Mucosa of rectum (tissue), 2 donors: Measurements from ENCODE around the gene ANKRD11.
"Not testable (repeated sequence)": the region's sequence is repeated elsewhere in the genome, so short reads cannot be mapped to it uniquely, and the experiment has no call there.

Experiments used
- H3K27ac ChIP-seq, 2 donors: one replicate each; pipeline ENCODE4 v1.7.0; 2013; ENCODE audit warnings: inconsistent platforms in 2 of 2, low read depth in 2 of 2, low read length in 2 of 2
- H3K27me3 ChIP-seq, 2 donors: one replicate each; pipeline ENCODE4 v1.7.0; 2013; ENCODE audit warnings: low read length in 2 of 2; ENCODE audit not compliant: control insufficient read depth in 2 of 2, insufficient read depth in 2 of 2
- H3K36me3 ChIP-seq, 2 donors: one replicate each; pipeline ENCODE4 v1.7.0; 2013; ENCODE audit warnings: low read length in 2 of 2; ENCODE audit not compliant: control insufficient read depth in 2 of 2, insufficient read depth in 2 of 2
- H3K4me1 ChIP-seq, 2 donors: one replicate each; pipeline ENCODE4 v1.7.0; 2013; ENCODE audit warnings: low read length in 2 of 2, mild to moderate bottlenecking in 1 of 2; ENCODE audit not compliant: control insufficient read depth in 2 of 2, insufficient read depth in 2 of 2
- H3K4me3 ChIP-seq, 2 donors: one replicate each; pipeline ENCODE4 v1.7.0; 2013; ENCODE audit warnings: low read length in 2 of 2
- H3K9ac ChIP-seq, 2 donors: one replicate each; pipeline ENCODE4 v1.7.0; 2013; ENCODE audit warnings: low read length in 2 of 2, low read depth in 1 of 2, mild to moderate bottlenecking in 1 of 2
- H3K9me3 ChIP-seq, 2 donors: one replicate each; pipeline ENCODE4 v1.7.0; 2013; ENCODE audit warnings: low read length in 2 of 2; ENCODE audit not compliant: control insufficient read depth in 2 of 2
- donor health status: healthy.
- donor health status: Normal muscosa, but diverticular disease.

The ANKRD11 gene

GRCh38 chr16:89314357-89314756 lies 176.0 kb downstream of the ANKRD11 start:
- no peaks in the 10 kb centered on the region for H3K27me3 ChIP-seq
- peaks cover 35 to 41% of the 10 kb centered on the region in 2 donors for H3K4me1 ChIP-seq
- H3K9ac ChIP-seq: no peak overlapping the region
- H3K27ac ChIP-seq: peak overlapping the region in 1 of 2 donors; percentile 65
- peaks cover 20 to 33% of the 10 kb centered on the region in 2 donors for H3K36me3 ChIP-seq
- H3K4me3 ChIP-seq: no peak overlapping the region
- H3K9me3 ChIP-seq: no peaks in the 10 kb centered on the region

DNA sequence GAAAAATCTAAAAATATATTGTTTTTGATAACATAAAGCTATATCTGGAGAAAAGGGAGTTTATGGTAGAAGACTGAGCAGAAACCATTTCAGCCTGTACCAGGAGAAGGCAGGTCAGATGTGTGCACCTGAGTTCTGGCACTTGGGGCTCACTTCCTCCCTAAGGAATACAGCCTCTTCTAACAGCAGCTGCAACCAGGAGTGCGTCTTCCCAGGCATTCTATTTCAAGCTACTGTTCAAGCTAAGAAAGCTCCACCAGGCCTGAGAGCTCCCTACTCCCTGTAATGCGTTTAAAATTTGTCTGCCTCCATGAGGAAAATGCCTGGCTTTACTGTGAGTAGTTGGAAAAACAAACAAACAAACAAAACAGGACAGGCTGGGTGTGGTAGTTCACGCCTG lies 176.8 kb downstream of the ANKRD11 start:
- no peaks in the 10 kb centered on the region for H3K27me3 ChIP-seq
- no peak overlapping the region for H3K9ac ChIP-seq
- no peak overlapping the region for H3K4me3 ChIP-seq
- H3K27ac ChIP-seq: no peak overlapping the region
- peaks cover 31 to 34% of the 10 kb centered on the region in 2 donors for H3K4me1 ChIP-seq
- peaks cover 24 to 31% of the 10 kb centered on the region in 2 donors for H3K36me3 ChIP-seq
- H3K9me3 ChIP-seq: no peaks in the 10 kb centered on the region

DNA sequence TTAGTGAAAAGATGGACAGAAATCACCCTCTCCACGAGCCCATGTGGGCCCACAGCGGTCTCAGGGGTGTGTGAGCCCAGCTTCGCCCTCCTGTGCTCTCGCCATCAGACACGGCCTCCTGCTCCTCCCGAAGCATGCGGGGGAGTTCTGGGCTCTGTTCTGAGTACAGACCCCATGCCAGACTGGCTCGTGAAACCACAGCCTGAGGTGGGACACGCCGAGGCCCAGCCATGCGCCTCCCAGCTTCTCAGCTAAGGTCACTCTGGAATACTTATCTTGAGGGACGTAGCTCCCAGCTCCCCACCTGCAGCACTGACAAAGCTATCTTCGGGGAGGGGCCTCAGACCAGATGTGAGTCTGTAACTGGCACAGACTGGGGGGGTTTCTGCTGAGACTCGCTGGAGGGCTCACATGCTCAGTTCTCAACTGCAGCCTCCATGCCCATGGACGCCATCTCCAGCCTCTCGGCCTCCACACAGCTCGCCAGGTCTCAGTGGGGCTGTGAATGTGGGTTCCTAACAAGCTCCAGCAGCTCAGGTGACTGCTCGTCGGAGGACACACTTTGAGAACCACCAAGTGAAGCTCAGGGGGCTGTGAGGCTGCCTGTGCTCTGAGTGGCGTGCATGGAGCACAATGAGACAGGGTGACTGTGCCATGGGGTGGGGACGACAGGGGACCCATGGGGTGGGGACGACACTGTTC lies 177.6 kb downstream of the ANKRD11 start:
- no peak overlapping the region for H3K4me3 ChIP-seq
- peaks cover 24 to 31% of the 10 kb centered on the region in 2 donors for H3K36me3 ChIP-seq
- no peak overlapping the region for H3K27ac ChIP-seq
- no peaks in the 10 kb centered on the region for H3K27me3 ChIP-seq
- H3K4me1 ChIP-seq: peaks cover 25 to 27% of the 10 kb centered on the region in 2 donors
- H3K9me3 ChIP-seq: no peaks in the 10 kb centered on the region
- H3K9ac ChIP-seq: no peak overlapping the region

DNA sequence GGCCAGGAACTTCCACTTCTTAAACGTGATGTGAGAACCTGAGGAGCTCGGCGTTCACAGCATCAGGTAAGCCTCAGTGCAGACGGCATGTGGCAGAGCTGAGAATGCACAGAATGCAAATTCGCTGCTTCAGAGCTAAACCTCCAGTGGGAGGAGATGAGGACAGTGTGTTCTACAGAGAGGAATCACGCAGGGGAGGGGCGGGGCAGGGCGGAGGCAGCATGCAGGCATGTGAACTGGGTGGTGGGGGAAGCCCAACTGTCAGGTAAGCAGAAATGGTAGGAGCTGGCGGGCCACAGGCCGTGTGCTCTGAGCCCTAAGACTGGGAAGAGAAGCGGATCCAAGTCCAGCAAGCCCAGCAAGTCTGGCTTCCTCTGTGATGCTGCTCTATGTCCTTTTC lies 178.2 kb downstream of the ANKRD11 start:
- Histone ChIP-seq H3K27me3 (no peaks in the 10 kb centered on the region), H3K9me3 (no peaks in the 10 kb centered on the region), H3K9ac (no peak overlapping the region), H3K36me3 (peaks cover 24 to 31% of the 10 kb centered on the region in 2 donors), H3K4me1 (peaks cover 21 to 22% of the 10 kb centered on the region in 2 donors), H3K4me3 (no peak overlapping the region), H3K27ac (no peak overlapping the region)

- Histone ChIP-seq H3K27me3 (no peaks in the 10 kb centered on the region), H3K27ac (no peak overlapping the region), H3K4me3 (no peak overlapping the region), H3K36me3 (peaks cover 24 to 29% of the 10 kb centered on the region in 2 donors), H3K9ac (no peak overlapping the region), H3K4me1 (peaks cover 15 to 16% of the 10 kb centered on the region in 2 donors), H3K9me3 (no peaks in the 10 kb centered on the region)
Measured at GRCh38 chr16:89311636-89312035, 178.7 kb downstream of the ANKRD11 start.

DNA sequence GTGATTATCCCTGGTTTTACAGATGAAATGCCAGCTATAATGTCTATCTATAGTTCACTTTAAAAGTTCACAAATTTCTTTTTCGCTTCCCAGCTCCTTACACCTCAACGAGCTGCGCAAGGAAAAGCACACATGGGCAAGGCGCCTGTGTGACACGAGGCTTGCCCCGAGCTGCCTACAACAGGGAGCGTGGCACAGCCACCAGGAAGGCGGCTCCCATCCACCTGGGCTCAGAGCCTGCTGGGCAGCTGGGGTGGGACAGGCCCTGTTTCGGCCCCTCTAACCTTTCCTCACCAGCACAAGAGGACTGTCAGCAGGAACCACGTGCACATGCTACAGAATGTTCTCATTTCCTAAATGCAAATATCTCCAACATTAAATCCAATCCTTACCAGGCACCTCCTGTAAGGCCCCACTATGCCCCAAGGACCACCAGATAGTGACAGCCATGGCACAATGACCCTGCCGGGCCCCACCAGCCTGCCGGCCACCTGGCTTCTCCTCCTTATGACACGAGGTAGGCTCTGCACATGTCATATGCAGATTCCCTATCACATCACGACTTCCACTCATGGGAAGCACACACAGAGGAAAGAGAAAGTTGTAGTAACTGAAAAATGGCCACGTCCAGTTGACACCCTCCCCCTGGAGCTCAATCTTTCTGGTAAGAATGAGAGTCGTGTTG lies 180.8 kb downstream of the ANKRD11 start:
- no peak overlapping the region for H3K27ac ChIP-seq
- H3K4me3 ChIP-seq: no peak overlapping the region
- no peaks in the 10 kb centered on the region for H3K27me3 ChIP-seq
- H3K9me3 ChIP-seq: no peaks in the 10 kb centered on the region
- H3K9ac ChIP-seq: no peak overlapping the region
- peaks cover 0 to 2% of the 10 kb centered on the region in 2 donors for H3K4me1 ChIP-seq
- H3K36me3 ChIP-seq: peaks cover 17 to 20% of the 10 kb centered on the region in 2 donors

GRCh38 chr16:89308391-89309333 lies 181.7 kb downstream of the ANKRD11 start:
- Histone ChIP-seq H3K27ac (no peak overlapping the region), H3K9ac (no peak overlapping the region), H3K9me3 (no peaks in the 10 kb centered on the region), H3K27me3 (no peaks in the 10 kb centered on the region), H3K36me3 (peaks cover 25 to 30% of the 10 kb centered on the region in 2 donors), H3K4me1 (no peaks in the 10 kb centered on the region), H3K4me3 (no peak overlapping the region)

- H3K36me3 ChIP-seq: peaks cover 28 to 30% of the 10 kb centered on the region in 2 donors
- no peaks in the 10 kb centered on the region for H3K9me3 ChIP-seq
- no peak overlapping the region for H3K4me3 ChIP-seq
- H3K27me3 ChIP-seq: no peaks in the 10 kb centered on the region
- H3K9ac ChIP-seq: no peak overlapping the region
- H3K27ac ChIP-seq: no peak overlapping the region
- no peaks in the 10 kb centered on the region for H3K4me1 ChIP-seq
Measured at GRCh38 chr16:89307421-89307805, 182.9 kb downstream of the ANKRD11 start.

DNA sequence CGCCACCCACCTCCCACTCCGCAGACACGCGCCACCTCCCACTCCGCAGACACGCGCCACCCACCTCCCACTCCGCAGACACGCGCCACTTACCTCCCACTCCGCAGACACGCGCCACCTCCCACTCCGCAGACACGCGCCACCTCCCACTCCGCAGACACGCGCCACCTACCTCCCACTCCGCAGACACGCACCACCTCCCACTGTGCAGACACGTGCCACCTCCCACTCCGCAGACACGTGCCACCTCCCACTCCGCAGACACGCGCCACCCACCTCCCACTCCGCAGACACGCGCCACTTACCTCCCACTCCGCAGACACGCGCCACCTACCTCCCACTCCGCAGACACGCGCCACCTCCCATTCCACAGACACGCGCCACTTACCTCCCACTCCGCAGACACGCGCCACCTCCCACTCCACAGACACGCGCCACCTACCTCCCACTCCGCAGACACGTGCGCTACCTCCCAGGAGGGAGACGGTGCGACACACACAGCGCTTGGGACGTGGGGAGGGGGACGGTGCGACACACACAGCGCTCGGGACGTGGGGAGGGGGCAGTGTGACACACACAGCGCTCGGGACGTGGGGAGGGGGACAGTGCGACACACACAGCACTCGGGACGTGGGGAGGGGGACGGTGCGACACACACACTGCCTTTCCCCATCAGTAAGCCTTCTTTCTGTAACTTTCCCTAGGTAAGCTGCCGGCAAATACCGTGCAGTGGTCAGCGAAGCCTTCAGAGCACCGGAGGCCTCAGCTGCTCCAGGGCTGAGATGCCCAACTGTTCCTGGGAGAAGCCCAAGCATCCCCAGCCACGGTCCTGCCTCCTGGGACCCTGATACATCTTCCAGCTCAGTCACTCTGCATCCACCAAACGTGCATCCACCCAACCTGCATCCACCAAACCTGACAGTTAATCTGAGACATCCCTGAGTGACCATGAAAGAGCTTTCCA lies 183.6 kb downstream of the ANKRD11 start:
- H3K36me3 ChIP-seq: peaks cover 23 to 29% of the 10 kb centered on the region in 2 donors
- not testable (repeated sequence) for H3K4me3 ChIP-seq, H3K9ac ChIP-seq, H3K9me3 ChIP-seq, H3K4me1 ChIP-seq, H3K27ac ChIP-seq, H3K27me3 ChIP-seq
